Dendritic cell treated with granulocyte-macrophage colony-stimulating factor and Interleukin-4, amounts not matched to agents 40 ng/mL and 50 ng/mL, for 4 days (primary cell): ENCODE results near the gene UNC13A.

Experiments
- H3K27ac Mint-ChIP-seq: one replicate; pipeline ENCODE4 v1.8.0; 2022; ENCODE audit warnings: mild to moderate bottlenecking, mixed read lengths
- H3K27me3 Mint-ChIP-seq: one replicate; pipeline ENCODE4 v1.8.0; 2022; ENCODE audit warnings: mild to moderate bottlenecking, mixed read lengths
- H3K36me3 Mint-ChIP-seq: one replicate; pipeline ENCODE4 v1.8.0; 2022; ENCODE audit warnings: low read depth, mixed read lengths
- H3K4me1 Mint-ChIP-seq: one replicate; pipeline ENCODE4 v1.8.0; 2022; ENCODE audit warnings: low read depth, mixed read lengths
- H3K4me3 Mint-ChIP-seq: one replicate; pipeline ENCODE4 v1.8.0; 2022; ENCODE audit warnings: mild to moderate bottlenecking, moderate library complexity, mixed read lengths
- H3K9me3 Mint-ChIP-seq: one replicate; pipeline ENCODE4 v1.8.0; 2022; ENCODE audit warnings: mixed read lengths
- intact Hi-C: fragments of 100-400 bp; cut with micrococcal nuclease; formaldehyde crosslinking; loops from one replicate; pipeline ENCODE4 v1.15.0; 2022

Gene UNC13A

DNA sequence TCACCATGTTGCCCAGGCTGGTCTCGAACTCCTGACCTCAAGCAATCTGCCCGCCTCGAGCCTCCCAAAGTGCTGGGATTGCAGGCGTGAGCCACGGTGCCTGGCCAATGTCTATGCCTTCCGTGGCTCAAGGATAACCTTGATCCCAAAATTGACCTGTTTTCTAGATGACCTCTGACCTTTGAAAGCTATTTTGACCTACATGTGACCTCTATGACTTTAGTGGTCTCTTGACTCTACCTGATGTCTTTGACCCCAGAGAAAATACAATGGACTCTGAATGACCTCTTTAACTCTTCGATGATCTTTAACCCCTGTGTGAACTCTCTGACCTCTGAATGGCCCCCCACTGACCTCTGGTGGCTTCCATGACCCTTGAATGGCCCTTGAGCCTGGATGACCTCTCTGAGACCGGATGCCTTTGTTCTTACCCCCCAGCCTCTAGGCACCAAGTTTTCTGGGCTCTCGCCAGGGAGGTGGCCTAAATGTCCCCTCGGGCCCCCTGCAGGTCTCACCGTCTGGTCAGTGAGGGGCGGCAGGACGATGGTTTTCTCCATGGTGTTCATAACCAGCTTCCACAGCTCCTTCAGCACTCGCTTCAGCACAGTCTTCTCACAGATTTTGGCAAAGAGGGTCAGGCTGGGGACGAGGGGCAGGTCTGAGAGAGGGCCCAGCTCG, 63.7 kb downstream of the UNC13A start:
- Mint-ChIP-seq H3K9me3 (no peaks in the 10 kb centered on the region), H3K27ac (no peak overlapping the region), H3K27me3 (peaks cover 20% of the 10 kb centered on the region), H3K4me1 (no peaks in the 10 kb centered on the region), H3K36me3 (no peaks in the 10 kb centered on the region), H3K4me3 (no peak overlapping the region)
- intact Hi-C loops = no loop called here

DNA sequence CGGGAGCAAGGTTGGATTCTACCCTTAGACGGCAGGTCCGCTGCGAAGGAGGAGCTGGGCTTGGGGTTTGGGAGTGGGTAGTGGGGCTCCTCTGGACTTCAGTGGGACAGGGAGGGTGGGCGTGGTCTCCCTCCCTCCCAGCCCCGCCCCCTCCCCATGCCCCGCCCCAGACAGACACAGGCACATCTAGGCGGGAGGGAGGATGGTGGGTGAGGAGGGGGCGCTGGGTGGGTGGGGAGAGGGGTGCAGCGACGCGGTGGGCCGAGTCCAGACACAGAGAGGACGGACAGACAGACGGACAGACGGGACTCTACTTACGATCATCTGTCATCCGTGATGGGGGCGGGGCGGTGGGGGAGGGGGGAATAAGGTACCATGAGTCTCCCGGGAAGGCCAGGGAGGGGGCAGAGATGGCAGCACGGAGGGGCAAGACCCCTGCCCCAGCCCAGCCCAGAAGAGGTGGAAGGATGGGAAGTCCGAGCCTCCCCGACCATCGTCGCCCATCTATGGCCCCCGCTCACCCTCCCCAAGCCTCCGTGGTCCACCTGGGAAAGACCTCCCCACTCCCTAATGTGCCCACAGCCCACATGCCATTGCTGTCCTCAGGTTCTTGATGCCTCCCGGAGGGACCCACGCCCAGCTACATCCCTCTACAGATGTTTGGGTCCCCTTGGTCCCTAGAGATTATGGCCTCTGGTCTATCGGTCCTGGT, 64.8 kb downstream of the UNC13A start:
- Mint-ChIP-seq H3K4me1 (peaks cover 7% of the 10 kb centered on the region), H3K36me3 (no peaks in the 10 kb centered on the region), H3K4me3 (no peak overlapping the region), H3K27me3 (peaks cover 27% of the 10 kb centered on the region), H3K9me3 (no peaks in the 10 kb centered on the region), H3K27ac (peak overlapping the region; percentile 15)
- intact Hi-C loops = no loop called here

DNA sequence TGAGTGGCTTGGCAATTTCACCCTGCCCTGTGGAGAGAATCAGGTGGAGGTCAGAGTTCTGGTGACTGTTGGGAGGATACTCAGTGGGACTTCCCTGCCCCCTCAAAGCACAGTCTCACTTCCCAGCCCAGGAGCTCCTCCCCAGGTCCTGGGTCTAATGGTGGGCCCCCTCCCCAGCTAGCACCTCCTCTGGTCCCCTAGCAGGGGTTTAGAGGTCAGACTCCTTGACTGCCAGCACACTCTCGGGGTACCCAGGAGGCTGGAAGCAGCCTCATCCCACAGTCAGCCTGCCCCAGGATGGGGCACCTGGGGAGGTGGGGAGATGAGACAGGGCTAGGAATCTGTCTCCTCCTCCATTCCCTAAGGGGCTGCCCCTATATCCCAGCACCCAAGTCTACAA, 67.5 kb downstream of the UNC13A start:
- Mint-ChIP-seq H3K4me1 (peaks cover 21% of the 10 kb centered on the region), H3K4me3 (no peak overlapping the region), H3K27me3 (peaks cover 46% of the 10 kb centered on the region), H3K36me3 (no peaks in the 10 kb centered on the region), H3K9me3 (no peaks in the 10 kb centered on the region), H3K27ac (no peak overlapping the region)
- intact Hi-C loops = no loop called here

DNA sequence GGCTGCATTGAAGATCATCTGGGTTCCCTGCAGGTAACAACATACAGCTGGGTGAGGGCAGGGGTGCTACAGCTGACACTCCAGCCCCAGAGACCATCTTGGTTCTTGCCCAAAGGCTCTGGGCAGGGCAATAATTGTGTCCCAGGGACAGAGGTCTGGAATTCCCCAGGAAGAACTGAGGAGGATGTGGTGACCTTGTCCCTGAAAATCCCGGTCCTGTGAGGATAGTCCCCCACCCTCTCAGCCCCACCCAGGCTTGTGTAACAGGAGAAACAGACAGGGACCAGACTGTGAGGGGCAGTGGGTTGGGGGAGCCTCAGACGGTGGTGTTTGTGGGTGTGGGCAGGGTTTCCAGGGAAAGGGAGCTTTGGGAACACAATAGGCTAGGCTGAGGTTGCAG, 69.2 kb downstream of the UNC13A start:
- Mint-ChIP-seq H3K4me3 (no peak overlapping the region), H3K27ac (no peak overlapping the region), H3K9me3 (no peaks in the 10 kb centered on the region), H3K27me3 (peaks cover 45% of the 10 kb centered on the region), H3K4me1 (peaks cover 21% of the 10 kb centered on the region), H3K36me3 (no peaks in the 10 kb centered on the region)
- intact Hi-C loops = no loop called here

DNA sequence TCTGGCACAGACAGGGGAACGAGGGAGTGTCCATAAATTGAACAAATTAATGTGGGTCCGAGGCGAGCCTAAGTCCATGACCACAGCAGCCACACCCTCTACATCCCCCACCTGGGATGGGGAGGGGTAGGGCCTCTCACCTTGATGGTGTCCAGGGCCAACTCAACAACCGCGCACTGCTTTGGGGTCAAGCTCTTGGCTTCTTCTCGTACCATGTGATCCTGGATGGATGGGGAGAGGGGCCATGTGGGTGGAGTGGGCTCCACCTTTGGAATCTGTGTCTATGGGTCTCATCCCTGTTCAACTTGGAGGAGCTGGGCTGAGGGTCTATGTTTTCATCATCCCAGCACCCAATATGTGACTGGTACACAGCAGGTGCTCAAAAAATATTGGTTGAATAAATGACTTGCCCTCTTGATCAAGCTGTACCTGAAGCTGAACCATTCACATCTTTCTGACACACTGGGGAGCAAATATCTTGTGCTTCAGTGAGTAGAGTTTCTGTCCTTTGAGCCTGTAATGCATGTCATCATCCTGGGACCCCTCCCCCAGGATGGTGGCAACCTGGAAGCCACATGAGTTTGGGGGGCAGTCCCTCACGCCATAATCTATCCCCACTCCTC, 69.8 kb downstream of the UNC13A start:
- Mint-ChIP-seq H3K4me1 (peaks cover 21% of the 10 kb centered on the region), H3K4me3 (no peak overlapping the region), H3K27ac (no peak overlapping the region), H3K27me3 (peaks cover 46% of the 10 kb centered on the region), H3K9me3 (no peaks in the 10 kb centered on the region), H3K36me3 (no peaks in the 10 kb centered on the region)
- intact Hi-C loops = no loop called here

DNA sequence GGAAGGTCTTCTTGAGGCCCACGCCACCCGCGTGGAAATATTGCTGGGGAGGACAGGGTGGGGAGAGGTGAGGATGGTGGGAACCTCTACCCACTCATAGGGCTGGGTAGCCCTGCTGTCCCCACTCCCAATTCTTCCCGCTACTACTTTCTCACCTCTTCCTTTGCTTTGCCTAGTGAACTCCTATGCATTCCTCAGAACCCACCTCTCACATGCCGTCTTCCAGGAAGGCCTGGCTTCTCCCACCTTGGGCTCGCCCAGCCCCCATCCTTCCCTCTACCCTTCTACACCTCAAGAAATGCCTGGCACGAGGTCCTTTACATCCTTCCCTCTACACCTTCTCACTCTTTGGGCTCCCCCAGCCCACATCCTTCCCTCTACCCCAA, 70.4 kb downstream of the UNC13A start:
- Mint-ChIP-seq H3K36me3 (no peaks in the 10 kb centered on the region), H3K27me3 (peaks cover 50% of the 10 kb centered on the region), H3K9me3 (no peaks in the 10 kb centered on the region), H3K4me3 (no peak overlapping the region), H3K4me1 (peaks cover 21% of the 10 kb centered on the region), H3K27ac (no peak overlapping the region)
- intact Hi-C loops = no loop called here

DNA sequence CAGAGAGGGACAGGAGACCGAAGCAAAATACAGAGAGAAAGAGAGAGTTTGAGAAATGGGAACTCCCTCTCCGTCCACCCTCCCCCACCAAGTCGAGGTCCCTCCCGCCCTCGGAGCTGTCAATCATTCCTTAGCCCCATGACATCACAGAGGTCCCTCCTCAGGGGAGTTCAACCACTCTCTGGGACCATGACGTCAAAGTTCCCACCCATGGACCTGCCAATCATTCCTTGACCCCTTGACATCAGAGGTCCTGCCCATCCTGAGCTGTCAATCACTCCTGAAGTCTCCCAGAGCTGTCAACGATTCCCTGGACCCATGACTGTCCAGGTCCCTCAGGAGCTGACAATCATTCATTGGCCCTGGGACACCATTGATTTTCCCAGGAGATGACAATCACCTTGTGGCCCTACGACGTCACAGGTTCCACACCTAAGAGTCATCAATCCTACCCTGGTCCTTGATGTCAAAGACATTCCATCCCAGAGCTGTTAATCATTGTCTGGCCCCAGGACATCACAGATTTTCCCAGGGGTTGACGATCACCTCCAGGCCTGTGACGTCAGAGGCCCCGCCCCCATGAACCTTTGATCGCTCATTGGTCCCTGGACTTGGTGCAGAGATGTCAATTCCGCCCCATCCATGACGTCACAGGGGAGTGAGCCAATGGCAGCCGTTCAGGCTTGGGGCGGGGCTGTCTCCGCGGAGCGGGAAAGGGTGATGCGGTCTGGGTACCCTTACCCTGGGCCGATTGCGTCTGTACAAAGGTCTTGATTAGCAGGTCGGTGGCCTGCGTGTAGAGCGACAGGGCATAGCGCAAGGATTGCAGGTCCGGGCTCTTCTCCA, 71.0 kb downstream of the UNC13A start:
- Mint-ChIP-seq H3K9me3 (no peaks in the 10 kb centered on the region), H3K27ac (peak overlapping the region; percentile 62), H3K4me3 (peak overlapping the region; percentile 59), H3K4me1 (peaks cover 21% of the 10 kb centered on the region), H3K36me3 (no peaks in the 10 kb centered on the region), H3K27me3 (peaks cover 53% of the 10 kb centered on the region)
- intact Hi-C loops = no loop called here

DNA sequence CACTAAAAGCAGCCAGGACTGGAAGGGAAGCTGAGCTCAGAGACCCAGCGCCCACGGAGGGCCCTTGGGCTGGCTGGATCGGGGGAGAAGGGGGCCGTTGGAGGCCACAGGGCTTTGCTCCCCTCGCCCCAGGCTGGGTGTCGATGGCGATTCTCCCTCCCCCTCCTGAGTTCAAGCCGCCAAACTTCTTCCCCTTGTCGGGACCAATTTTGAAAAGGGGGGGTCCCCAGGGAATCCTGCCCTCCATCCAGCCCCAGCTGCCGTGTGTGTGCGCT, 71.5 kb downstream of the UNC13A start:
- Mint-ChIP-seq H3K27me3 (peaks cover 53% of the 10 kb centered on the region), H3K27ac (peak overlapping the region; percentile 62), H3K9me3 (no peaks in the 10 kb centered on the region), H3K4me1 (peaks cover 21% of the 10 kb centered on the region), H3K36me3 (no peaks in the 10 kb centered on the region), H3K4me3 (peak overlapping the region; percentile 59)
- intact Hi-C loops = no loop called here

DNA sequence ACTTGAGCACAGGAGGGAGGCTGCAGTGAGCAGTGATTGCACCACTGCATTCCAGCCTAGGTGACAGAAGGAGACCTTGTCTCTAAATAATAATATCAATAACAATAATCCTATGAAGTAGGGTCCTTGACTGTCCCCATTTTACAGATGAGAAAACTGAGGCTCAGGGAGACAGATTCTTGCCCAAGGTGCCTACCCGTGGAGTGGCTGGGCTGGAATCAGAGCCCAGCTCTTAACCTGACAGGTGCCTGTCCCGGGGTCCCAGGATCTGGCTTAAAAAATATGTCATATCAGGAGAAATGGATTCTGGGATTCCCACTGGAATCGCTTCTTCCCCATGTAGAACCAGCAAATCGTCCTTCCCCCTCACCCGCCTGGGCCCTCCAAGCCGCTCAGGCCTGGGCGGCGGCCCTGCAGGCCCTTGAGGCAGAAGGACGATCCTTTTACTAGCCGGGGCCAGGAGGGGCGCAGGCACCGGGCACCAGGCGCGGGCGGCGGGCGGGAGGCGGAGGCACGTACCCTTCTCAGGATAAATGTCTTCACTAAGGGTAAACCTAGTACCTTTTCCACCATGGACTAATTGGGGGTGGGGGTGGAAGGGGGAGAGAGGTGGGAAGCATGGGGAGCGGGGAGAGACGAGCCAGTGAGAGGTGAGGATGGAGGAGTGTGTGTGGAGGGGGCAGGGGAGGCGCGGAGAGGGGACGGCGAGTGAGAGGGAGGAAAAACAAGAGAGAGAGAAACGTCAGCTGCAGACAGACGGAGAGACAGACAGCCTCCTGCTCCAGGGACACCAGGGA, 72.1 kb downstream of the UNC13A start:
- Mint-ChIP-seq H3K36me3 (no peaks in the 10 kb centered on the region), H3K9me3 (no peaks in the 10 kb centered on the region), H3K27me3 (peaks cover 49% of the 10 kb centered on the region), H3K4me1 (peaks cover 21% of the 10 kb centered on the region), H3K4me3 (peak overlapping the region; percentile 59), H3K27ac (peak overlapping the region; percentile 62)
- intact Hi-C loops = no loop called here

DNA sequence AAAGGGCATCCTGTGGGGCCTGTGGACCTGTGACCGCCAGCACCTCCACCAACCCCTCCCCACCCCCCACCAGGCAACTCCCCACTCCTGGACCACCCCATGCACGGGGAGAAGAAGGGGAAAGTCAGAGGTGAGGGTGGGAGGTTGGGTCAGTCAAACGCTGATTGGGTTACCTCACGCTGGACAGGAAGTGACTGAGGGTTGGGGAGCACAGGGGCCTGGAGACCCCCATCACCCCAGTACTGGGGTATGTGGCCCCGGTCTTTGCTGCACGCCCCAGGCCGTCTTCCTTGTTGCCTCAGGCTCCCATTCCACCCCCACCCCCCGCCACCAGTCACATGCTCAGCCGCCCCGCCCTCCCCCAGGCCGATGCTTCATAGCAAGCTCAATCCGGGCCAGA, 73.7 kb downstream of the UNC13A start:
- intact Hi-C loops = no loop called here
- Mint-ChIP-seq H3K4me1 (peaks cover 21% of the 10 kb centered on the region), H3K27ac (no peak overlapping the region), H3K27me3 (peaks cover 45% of the 10 kb centered on the region), H3K4me3 (no peak overlapping the region), H3K36me3 (no peaks in the 10 kb centered on the region), H3K9me3 (no peaks in the 10 kb centered on the region)

DNA sequence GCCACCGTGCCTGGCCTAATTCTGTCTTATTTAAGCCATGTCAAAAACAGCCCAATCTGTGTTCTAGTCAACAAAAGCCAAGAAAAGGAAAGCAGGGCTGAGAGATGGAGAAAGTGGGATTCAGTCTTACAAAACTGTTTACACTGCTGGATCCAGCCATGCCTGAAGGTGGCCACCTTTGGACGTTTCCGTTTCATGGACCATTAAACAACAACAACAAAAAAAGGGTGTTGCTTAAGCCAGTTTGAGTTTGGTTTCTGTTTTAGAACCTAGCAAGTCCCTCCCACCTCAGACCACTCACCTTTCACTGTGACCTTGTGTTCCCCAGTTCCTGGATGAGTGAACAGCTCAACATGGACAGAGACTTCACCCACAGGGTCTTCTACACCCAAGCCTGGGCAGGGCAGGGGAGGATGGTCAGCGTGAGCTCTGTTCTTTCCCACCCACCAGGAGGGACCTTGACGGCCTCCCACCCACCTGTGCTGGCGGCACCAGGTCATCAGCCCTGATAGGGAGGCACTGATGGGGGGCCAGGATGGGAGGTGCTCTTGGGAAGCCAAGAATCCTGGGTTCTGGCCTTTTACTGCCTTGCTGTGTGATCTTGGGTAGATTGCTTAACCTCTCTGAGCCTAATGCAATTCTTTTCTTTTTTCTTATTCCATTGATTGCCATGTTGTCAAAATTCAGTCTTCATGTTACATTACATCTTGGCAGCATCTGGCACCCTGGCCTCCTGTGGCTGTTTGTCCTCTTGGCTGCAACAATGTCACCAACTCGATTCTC, 76.5 kb downstream of the UNC13A start:
- H3K4me1 Mint-ChIP-seq = peaks cover 18% of the 10 kb centered on the region
- no peak overlapping the region for H3K27ac Mint-ChIP-seq
- intact Hi-C loops = no loop called here
- H3K27me3 Mint-ChIP-seq = peaks cover 22% of the 10 kb centered on the region
- H3K36me3 Mint-ChIP-seq = no peaks in the 10 kb centered on the region
- H3K4me3 Mint-ChIP-seq = no peak overlapping the region
- no peaks in the 10 kb centered on the region for H3K9me3 Mint-ChIP-seq

DNA sequence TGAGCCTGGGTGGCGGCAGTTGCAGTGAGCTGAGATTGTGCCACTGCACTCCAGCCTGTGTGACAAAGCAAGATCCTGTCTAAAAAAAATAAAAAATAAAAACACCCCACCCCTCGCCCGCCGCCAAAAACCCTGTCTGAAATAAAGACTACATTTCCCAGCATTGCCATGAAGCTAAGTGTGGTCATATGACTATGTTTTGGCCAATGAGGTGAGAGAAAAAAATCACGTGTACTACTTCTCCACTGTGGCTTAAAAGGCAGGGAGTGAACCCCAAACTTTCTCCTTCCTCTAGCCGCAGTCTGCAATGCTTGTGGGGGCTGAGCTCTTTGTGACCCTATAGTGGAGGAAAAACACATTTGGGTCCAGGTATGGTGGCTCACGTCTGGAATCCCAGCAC, 77.8 kb downstream of the UNC13A start:
- no peak overlapping the region for H3K27ac Mint-ChIP-seq
- H3K4me3 Mint-ChIP-seq = no peak overlapping the region
- intact Hi-C loops = no loop called here
- H3K4me1 Mint-ChIP-seq = peaks cover 17% of the 10 kb centered on the region
- no peaks in the 10 kb centered on the region for H3K36me3 Mint-ChIP-seq
- peaks cover 12% of the 10 kb centered on the region for H3K27me3 Mint-ChIP-seq
- no peaks in the 10 kb centered on the region for H3K9me3 Mint-ChIP-seq

DNA sequence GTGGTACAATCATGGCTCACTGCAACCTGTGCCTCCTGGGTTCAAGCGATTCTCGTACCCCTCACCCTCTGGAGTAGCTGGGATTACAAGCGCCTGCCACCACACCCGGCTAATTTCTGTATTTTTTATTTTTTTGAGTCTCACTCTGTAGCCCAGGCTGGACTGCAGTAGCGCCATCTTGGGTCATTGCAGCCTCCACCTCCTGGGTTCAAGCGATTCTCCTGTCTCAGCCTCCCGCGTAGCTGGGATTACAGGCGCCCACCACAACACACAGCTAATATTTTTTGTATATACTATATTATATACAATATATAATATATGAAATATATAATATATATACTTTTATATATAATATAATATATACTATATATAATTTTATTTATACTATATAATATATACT, 80.2 kb downstream of the UNC13A start:
- H3K4me3 Mint-ChIP-seq = no peak overlapping the region
- H3K27me3 Mint-ChIP-seq = peaks cover 7% of the 10 kb centered on the region
- intact Hi-C loops = no loop called here
- no peaks in the 10 kb centered on the region for H3K36me3 Mint-ChIP-seq
- no peaks in the 10 kb centered on the region for H3K9me3 Mint-ChIP-seq
- H3K27ac Mint-ChIP-seq = no peak overlapping the region
- H3K4me1 Mint-ChIP-seq = peaks cover 31% of the 10 kb centered on the region
